Skeletal muscle tissue (tissue), 4 donors: ENCODE data around the gene CDC34. TPM values are rescaled to one million over a fixed set of nuclear protein-coding genes. Genes with fewer than 3 reads are reported as not detected.

Experiments used
- H3K27ac ChIP-seq: one replicate; pipeline ENCODE4 v1.7.0; 2013; ENCODE audit warnings: mild to moderate bottlenecking, low read depth, low read length, inconsistent platforms
- H3K27me3 ChIP-seq, 3 donors: one replicate each; pipeline ENCODE4 v1.7.0; 2013; ENCODE audit warnings: low read length in 3 of 3; ENCODE audit not compliant: control insufficient read depth in 3 of 3, insufficient read depth in 3 of 3
- H3K36me3 ChIP-seq, 3 donors: one replicate each; pipeline ENCODE4 v1.7.0; 2013; ENCODE audit warnings: low read length in 3 of 3; ENCODE audit not compliant: control insufficient read depth in 3 of 3, insufficient read depth in 3 of 3
- H3K4me1 ChIP-seq, 3 donors: one replicate each; pipeline ENCODE4 v1.7.0; 2013; ENCODE audit warnings: low read length in 3 of 3, mild to moderate bottlenecking in 3 of 3; ENCODE audit not compliant: control insufficient read depth in 3 of 3, insufficient read depth in 3 of 3
- H3K4me3 ChIP-seq, 3 donors: one replicate each; pipeline ENCODE4 v1.7.0; 2013; ENCODE audit warnings: low read length in 3 of 3
- H3K9ac ChIP-seq, 3 donors: one replicate each; pipeline ENCODE4 v1.7.0; 2013; ENCODE audit warnings: low read length in 3 of 3, mild to moderate bottlenecking in 3 of 3, moderate library complexity in 2 of 3, low read depth in 1 of 3
- H3K9me3 ChIP-seq, 3 donors: one replicate each; pipeline ENCODE4 v1.7.0; 2013; ENCODE audit warnings: low read length in 3 of 3; ENCODE audit not compliant: control insufficient read depth in 3 of 3
- total RNA-seq: library from RNA; depleted of rRNA; stranded (reverse); fragments of >200 nt; gene quantifications from one replicate; pipeline ENCODE4 v1.2.3, GENCODE V29; 2014
- donor health status: Osteomylitis.

Gene CDC34
- total RNA-seq, 1 donor from 2014 or later: 73.1 TPM

DNA sequence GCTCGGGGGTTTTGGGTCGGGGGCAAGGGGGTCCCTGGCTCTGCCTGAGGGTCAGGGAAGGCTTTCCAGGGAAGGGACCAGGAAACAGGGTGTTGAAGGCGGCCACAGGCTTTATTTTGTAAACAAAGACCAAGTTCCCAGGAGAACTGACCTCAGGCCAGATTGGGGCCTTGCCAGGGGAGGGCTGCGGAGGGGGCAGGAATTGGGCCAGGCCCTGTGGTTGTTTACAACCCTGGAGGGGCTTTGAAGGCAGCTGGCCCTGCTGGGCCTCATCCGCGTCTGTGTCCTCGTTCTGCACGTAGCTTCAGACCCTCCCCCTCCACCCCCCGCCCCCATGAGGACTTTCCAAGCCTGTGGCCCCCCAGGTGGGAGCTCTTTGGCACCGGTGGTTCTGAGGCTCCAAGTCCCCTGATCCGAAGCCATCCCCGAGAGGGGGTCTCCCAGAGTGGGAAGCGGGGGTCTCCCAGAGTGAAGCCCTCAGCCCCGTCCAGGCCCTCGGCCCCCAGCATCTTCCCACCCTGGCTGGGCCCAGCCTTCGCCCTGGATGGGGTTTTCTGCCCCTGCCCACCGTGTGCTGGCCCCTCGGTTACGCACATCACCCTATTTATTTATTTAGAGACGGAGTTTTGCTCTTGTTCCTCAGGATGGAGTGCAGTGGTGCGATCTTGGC lies 27.3 kb downstream of the CDC34 start:
- no peak overlapping the region for H3K9ac ChIP-seq
- H3K27ac ChIP-seq: no peak overlapping the region

DNA sequence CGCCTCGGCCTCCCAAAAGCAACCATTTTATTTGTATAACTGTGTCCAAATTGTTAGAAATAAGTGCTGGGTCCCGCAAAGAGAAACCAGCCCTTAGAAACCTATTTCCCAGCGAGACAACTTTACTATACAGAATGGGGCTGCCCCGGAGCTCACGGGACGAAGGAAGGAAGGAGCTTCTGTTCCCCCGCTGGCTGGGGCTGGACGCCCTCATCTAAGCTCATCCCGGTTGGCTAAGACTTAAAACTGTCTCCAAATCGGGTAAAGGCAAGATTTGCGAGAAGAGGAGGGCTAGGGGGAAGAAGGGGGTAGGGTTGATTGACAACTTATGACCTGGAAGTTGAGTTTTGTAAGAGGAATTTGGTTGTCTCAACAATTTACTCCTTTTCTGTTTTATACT lies 28.6 kb downstream of the CDC34 start:
- Histone ChIP-seq H3K4me1 (peaks cover 0 to 2% (median 0%) of the 10 kb centered on the region in 3 donors), H3K27ac (no peak overlapping the region), H3K9me3 (no peaks in the 10 kb centered on the region), H3K36me3 (no peaks in the 10 kb centered on the region), H3K9ac (no peak overlapping the region), H3K27me3 (peaks cover 3 to 6% (median 5%) of the 10 kb centered on the region in 3 donors), H3K4me3 (no peak overlapping the region)

More for the DNA sequence above, 27.3 kb downstream of the CDC34 start:
- H3K27me3 ChIP-seq: peaks cover 5 to 9% (median 7%) of the 10 kb centered on the region in 3 donors
- no peak overlapping the region for H3K4me3 ChIP-seq
- no peaks in the 10 kb centered on the region for H3K36me3 ChIP-seq
- H3K4me1 ChIP-seq: peaks cover 0 to 2% (median 0%) of the 10 kb centered on the region in 3 donors
- no peaks in the 10 kb centered on the region for H3K9me3 ChIP-seq

DNA sequence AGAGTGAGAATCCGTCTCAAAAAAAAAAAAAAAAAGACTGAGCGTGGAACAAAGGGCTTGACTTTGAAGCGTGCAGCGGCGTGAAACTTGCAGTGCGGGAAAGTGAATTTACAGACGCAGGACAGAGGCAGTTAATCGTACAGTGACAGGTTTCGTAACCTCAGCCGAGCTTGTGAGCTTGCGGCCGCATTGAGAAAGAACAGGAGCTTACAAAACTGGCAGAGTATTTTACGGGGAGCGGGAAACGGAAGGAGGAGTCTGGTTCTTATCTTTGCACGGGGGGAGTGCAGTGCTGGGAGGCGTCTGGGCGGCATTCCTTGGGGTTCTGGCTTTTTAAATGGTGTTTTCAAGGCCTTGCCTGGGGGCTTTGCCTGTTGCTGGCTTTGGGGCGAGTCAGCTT lies 34.8 kb downstream of the CDC34 start:
- Histone ChIP-seq H3K27me3 (peaks cover 0 to 5% (median 4%) of the 10 kb centered on the region in 3 donors), H3K9ac (no peak overlapping the region), H3K4me3 (no peak overlapping the region), H3K9me3 (no peaks in the 10 kb centered on the region), H3K27ac (no peak overlapping the region), H3K4me1 (peaks cover 5 to 7% (median 6%) of the 10 kb centered on the region in 3 donors), H3K36me3 (no peaks in the 10 kb centered on the region)

DNA sequence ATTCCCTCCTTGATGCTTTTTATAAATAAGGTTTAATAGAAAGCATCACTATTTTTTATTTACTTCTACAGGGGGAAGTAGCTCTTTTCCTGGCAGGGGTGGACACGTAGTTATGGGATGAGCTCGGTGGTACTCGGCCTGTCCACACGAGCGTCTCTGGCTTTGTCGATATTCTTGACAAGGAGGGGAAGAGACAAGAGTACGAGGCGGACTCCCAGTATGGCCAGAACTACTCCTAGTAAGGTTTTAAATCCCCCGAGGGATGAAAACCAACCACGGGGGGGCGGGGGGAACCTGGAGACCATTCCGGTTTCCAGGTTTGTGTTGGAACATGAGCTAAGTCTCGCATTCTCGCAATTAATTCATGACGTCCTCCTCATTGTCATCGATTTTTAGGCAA lies 35.3 kb downstream of the CDC34 start:
- no peak overlapping the region for H3K27ac ChIP-seq
- H3K9ac ChIP-seq: no peak overlapping the region
- H3K36me3 ChIP-seq: no peaks in the 10 kb centered on the region
- no peaks in the 10 kb centered on the region for H3K9me3 ChIP-seq
- H3K27me3 ChIP-seq: peaks cover 0 to 5% (median 4%) of the 10 kb centered on the region in 3 donors
- H3K4me1 ChIP-seq: peaks cover 9 to 11% (median 10%) of the 10 kb centered on the region in 3 donors
- H3K4me3 ChIP-seq: no peak overlapping the region

DNA sequence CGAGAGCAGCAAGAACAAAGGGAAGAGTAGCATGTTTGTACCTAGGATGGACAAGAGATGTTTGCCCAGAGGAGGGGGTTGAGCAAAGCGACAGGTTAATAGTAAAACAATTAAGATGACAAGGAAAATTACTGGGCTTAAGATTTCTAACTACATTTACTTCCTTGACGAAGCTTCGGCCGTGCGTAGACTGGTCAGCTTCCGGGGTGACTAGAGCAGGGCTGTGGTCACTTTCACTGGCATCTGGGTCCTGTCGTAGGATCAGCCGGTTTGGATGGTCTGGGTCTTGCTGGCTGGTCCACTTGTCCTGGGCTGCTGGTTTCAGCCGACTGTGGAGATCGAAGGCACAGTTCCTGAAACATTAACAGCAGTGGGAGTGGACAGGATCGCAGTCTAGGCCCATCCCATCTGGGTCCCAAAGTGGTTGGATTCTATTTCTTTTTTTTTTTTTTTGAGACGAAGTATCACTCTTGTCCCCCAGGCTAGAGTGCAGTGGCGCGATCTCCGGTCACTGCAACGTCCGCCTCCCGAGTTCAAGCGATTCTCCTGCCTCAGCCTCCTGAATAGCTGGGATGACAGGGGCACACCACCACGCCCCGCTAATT lies 35.8 kb downstream of the CDC34 start:
- no peaks in the 10 kb centered on the region for H3K36me3 ChIP-seq
- H3K27ac ChIP-seq: no peak overlapping the region
- no peak overlapping the region for H3K9ac ChIP-seq
- H3K27me3 ChIP-seq: peaks cover 0 to 5% (median 4%) of the 10 kb centered on the region in 3 donors
- H3K9me3 ChIP-seq: no peaks in the 10 kb centered on the region
- H3K4me1 ChIP-seq: peaks cover 9 to 11% (median 10%) of the 10 kb centered on the region in 3 donors
- no peak overlapping the region for H3K4me3 ChIP-seq

DNA sequence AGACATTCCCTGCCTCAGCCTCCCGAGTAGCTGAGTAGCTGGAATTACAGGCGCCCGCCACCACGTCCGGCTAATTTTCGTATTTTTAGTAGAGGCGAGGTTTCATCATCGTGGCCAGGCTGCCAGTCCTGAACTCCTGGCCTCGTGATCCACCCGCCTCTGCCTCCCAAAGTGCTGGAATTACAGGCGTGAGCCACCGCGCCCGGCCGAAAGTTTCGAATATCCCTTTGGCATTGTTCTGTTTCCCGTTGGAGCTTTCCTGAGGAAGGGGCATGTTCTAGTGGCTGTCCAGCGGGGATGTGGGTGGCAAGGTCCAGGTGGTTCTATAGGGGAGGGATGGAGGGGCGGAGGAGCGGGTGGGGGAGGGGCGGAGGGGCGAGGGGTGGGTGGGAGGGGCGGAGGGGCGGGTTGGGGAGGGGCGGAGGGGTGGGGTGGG lies 38.7 kb downstream of the CDC34 start:
- H3K9me3 ChIP-seq: no peaks in the 10 kb centered on the region
- H3K4me3 ChIP-seq: no peak overlapping the region
- no peak overlapping the region for H3K27ac ChIP-seq
- H3K27me3 ChIP-seq: peaks cover 0 to 5% (median 4%) of the 10 kb centered on the region in 3 donors
- H3K36me3 ChIP-seq: peaks cover 0 to 7% (median 0%) of the 10 kb centered on the region in 3 donors
- H3K9ac ChIP-seq: no peak overlapping the region
- peaks cover 24 to 32% (median 28%) of the 10 kb centered on the region in 3 donors for H3K4me1 ChIP-seq

DNA sequence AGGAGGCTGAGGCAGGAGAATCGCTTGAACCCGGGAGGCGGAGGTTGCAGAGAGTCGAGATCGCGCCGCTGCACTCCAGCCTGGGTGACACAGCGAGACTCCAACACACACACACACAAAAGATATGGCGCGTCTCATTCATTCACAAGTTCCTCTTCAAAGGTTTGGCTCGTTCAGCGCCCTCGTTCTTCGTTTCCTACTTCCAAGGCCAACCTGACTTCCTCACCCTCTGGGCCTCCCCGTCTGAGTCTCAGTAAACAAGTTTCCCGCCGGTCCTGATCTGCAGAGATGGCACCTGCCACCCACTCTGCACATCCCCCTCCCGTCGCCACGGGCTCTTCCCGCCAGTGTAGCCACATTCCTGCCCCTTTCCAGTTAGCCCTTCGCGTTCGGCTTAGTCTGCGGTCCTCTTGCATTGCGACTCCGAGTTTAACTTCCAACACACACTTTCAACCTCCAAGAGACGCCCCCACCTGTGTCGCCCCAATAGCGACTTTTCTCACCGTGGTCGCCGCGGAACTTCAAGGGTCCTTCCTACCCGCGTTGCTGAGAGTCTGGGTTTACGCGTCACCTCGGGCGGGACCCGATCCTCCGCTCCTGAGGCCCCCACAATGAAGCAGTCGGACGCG lies 39.5 kb downstream of the CDC34 start:
- Histone ChIP-seq H3K4me3 (peak overlapping the region; percentile 67 to 77 (median 73)), H3K4me1 (peaks cover 27 to 38% (median 32%) of the 10 kb centered on the region in 3 donors), H3K9ac (peak overlapping the region in 2 of 3 donors; percentile 62 to 69), H3K36me3 (peaks cover 0 to 8% (median 0%) of the 10 kb centered on the region in 3 donors), H3K9me3 (no peaks in the 10 kb centered on the region), H3K27ac (peak overlapping the region; percentile 37), H3K27me3 (peaks cover 0 to 5% (median 4%) of the 10 kb centered on the region in 3 donors)

DNA sequence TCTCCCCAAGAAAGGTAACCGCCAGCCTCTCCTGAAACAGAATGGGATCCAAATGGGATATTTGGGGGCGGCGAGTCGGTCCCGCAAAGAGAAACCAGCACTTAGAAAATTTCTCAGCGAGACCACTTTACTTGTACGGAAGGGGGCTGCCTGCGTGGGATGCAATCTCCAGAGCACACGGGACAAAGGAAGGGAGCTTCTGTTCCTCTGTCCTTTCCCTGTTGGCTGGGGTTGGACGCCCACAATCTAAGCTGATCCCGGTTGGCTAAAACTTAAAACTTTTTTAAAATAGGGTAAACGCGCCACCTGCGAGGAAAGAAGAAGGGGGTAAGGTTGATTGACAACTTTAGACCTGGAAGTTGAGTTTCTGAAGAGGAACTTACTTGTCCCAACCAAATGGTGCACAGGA lies 40.0 kb downstream of the CDC34 start:
- Histone ChIP-seq H3K4me3 (peak overlapping the region; percentile 67 to 77 (median 73)), H3K36me3 (peaks cover 0 to 8% (median 0%) of the 10 kb centered on the region in 3 donors), H3K9me3 (no peaks in the 10 kb centered on the region), H3K4me1 (peaks cover 33 to 43% (median 36%) of the 10 kb centered on the region in 3 donors), H3K27me3 (peaks cover 0 to 5% (median 4%) of the 10 kb centered on the region in 3 donors), H3K27ac (peak overlapping the region; percentile 37), H3K9ac (peak overlapping the region; percentile 51 to 69 (median 62))

DNA sequence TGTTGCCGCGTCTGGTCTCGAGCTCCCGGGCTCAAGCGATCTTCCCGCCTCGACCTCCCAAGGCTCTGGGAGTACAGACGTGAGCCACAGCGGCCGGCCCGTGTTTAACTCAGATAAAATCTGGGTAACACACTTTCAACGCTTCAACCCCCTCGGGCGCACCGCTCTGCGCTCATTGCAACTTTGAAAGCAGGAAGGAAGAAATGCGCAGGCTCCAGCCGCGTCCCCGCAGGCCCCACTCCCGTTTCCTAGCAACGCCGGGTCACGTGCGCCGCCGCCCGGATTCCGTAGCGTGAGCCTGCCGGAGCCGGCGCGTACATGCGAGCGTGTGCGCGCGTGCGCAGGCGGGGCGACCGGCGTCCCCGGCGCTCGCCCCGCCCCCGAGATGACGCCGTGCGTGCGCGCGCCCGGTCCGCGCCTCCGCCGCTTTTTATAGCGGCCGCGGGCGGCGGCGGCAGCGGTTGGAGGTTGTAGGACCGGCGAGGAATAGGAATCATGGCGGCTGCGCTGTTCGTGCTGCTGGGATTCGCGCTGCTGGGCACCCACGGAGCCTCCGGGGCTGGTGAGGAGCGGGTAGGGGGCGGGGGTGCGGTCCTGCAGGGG lies 40.7 kb downstream of the CDC34 start, which contains the start of gene BSG:
BSG (plus strand) TSS at position 457 of the 603 bp plus-strand sequence; CDS start at position 496, 39 bp downstream.
- Histone ChIP-seq H3K4me3 (peak within 1 kb of the TSS; percentile 86 to 91 (median 90)), H3K36me3 (peaks cover 0 to 8% (median 0%) of the 10 kb centered on the region in 3 donors), H3K9me3 (no peaks in the 10 kb centered on the region), H3K27me3 (peaks cover 0 to 5% (median 4%) of the 10 kb centered on the region in 3 donors), H3K9ac (peak within 1 kb of the TSS; percentile 97 to 99 (median 98)), H3K4me1 (peaks cover 39 to 50% (median 43%) of the 10 kb centered on the region in 3 donors), H3K27ac (peak within 1 kb of the TSS; percentile 94)
